ENCODE data around the gene THOP1.

Gene THOP1

DNA sequence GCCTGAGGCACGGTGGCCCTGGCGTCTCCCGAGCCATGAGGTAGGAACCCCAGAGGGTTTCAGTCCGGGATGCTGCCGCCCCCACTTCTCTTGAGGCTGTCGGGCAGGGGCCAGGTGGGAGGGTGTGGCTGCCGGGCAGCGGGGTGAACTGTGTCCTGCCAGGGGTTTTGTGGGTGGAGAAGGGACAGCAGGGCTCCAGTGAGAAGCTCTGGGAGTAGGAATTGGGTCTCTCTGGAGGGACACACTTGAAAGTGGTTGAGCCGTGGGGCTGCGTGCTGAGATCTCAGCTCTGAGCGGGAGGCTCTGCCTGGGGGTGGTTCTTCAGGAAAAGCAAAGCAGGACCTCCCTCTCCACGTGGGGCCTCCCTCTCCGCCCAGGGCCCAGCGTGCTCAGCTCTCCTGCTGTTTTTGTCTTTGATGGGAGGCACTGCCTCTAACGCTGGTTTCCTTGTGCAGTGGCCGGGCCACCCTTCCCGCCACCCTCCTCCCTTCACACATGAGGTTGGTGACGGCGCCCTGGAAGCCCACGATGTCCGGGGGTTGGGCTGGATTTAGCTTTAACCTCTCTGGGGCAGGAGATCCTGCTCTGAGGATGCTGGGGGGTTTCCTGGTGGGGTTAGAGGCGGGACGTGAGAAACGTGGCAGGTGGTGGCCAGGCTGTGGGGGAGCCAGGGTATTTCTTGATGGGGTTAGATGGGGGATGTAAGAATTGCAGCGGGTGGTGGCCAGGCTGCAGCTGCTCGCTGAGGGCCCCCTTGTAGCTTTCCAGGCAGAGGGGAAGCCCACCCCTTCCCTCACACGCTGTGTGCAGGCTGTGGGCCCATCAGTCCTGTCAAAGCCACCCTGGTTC, 19.1 kb downstream of the THOP1 start:
- DNase-seq: no peak

DNA sequence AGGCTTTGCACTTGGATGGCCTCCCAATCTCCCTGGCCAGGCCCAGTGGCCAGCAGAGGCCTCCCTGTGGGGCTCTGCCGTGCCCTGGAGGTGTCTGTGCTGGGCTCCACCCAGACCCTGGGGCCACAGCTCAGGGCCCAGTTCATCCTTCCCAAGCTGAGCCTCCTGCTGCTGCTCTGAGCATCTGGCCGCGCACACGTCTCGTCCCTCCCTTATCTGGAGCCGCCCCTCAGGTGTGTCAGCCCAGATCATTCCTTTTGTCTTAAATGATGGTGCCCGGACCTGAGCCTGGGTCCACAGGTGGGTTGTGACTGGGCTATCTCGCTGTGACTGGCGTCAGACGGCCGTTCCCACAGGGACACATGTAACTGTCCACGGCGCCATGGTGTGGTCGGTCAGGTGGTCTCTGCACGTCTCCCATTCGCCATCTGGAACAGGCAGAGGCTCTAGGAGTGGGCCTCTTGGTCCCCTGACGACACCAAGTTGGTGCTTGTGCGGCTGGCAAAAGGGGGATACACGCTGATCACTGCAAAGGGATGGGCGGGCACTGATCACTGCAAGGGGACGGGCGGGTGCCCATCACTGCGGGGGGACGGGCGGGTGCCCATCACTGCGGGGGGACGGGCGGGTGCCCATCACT, 20.1 kb downstream of the THOP1 start:
- DNase-seq: no peak

DNA sequence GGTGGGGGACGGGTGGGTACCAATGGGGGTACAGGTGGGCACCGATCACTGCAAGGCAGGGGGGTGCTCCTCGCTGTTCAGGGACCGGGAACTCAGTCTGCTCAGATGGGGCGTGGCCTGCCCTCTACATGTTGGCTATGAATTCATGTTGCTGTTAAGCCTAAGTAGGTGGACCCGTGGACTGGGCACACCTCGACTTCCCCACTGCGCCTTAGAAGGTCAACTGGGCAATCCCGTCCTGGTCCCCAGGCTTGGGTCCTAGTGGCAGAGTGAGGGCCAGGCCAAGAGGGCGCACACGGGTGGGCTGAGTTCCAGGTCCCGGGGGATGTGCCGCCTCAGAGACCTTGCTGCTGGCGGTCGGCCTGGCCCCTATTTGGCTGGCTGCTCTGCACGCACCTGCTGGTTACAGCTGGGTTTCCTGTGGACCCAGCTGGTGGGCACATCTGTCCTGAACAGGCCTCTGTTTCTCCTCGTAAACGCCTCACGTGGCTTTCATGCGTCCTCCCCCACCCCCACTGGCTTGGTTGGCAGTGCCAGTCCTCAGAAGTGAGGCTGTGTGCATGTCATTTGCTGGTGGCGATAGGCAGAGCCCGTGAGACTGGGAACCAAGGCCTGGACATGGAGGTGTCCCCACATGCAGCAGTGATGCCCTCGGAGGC, 20.8 kb downstream of the THOP1 start:
- DNase-seq: no peak

GRCh38 chr19:2806736-2807378, 21.6 kb downstream of the THOP1 start:
- no peak for DNase-seq

DNA sequence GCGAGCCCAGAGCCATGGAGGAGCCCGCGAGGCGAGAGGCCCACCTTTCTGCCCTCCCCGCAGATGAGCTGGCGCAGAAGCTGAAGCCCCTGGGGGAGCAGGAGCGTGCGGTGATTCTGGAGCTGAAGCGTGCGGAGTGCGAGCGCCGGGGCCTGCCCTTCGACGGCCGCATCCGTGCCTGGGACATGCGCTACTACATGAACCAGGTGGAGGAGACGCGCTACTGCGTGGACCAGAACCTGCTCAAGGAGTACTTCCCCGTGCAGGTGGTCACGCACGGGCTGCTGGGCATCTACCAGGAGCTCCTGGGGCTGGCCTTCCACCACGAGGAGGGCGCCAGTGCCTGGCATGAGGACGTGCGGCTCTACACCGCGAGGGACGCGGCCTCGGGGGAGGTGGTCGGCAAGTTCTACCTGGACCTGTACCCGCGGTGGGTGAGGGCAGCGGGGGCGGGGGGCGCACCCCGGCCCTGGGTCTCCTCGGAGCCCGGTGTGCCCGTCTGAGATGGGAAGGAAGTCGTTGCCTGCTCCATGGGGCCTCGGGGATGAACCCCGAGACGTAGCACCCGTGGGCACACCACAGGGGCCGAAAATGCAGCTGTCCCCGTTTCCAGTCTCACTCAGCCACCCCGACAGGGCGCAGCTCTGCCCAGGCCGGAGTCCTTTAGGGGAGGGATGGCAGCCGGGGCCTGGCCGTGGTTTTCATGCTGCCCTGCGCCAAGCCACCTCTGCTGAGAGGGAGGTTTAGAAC, 22.3 kb downstream of the THOP1 start:
- no peak for DNase-seq

- DNase-seq: no peak
These were observed 23.0 kb downstream of the THOP1 start for GRCh38 chr19:2808129-2808941.

- no peak for DNase-seq
These were observed 24.3 kb downstream of the THOP1 start for GRCh38 chr19:2809387-2810140.

DNA sequence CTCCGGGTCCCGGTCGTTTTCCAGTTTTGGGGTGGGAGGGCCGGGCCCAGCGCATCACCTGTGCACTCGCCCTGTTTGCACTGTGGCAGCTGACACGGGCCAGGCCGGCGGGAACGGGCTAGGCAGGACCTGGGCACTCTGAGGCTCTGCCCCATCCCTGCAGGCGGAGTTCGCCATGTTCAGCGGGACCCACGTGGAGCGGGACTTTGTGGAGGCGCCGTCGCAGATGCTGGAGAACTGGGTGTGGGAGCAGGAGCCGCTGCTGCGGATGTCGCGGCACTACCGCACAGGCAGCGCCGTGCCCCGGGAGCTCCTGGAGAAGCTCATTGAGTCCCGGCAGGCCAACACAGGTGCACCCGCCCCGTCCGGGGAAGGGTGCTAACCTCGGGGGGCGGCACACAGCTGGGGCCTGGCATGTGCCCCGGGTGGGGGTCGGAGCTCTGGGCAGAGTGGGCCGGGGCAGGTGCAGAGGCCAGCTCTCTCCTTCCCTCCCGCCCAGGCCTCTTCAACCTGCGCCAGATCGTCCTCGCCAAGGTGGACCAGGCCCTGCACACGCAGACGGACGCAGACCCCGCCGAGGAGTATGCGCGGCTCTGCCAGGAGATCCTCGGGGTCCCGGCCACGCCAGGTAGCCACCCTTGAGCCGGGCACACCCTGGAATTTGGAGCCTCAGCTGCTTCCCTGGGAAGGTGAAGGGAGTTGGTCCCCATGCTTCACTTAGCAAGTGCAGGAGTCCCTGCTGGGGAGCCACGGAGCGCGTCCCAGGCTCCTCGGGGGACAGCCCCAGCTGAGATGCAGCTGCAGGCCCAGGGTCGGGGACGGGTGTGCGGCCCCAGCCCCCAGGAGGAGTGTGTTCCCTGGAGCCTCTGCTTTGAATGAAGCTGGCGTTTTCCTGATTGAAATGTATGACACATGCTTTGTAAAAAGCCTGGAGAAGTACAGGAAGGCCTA, 25.1 kb downstream of the THOP1 start:
- DNase-seq: no peak

- DNase-seq: no peak
These were observed 26.0 kb downstream of the THOP1 start for GRCh38 chr19:2811221-2811722.

- DNase-seq: no peak
These were observed 26.6 kb downstream of the THOP1 start for GRCh38 chr19:2811735-2812413.

GRCh38 chr19:2812414-2813234, 27.3 kb downstream of the THOP1 start:
- DNase-seq: no peak

DNA sequence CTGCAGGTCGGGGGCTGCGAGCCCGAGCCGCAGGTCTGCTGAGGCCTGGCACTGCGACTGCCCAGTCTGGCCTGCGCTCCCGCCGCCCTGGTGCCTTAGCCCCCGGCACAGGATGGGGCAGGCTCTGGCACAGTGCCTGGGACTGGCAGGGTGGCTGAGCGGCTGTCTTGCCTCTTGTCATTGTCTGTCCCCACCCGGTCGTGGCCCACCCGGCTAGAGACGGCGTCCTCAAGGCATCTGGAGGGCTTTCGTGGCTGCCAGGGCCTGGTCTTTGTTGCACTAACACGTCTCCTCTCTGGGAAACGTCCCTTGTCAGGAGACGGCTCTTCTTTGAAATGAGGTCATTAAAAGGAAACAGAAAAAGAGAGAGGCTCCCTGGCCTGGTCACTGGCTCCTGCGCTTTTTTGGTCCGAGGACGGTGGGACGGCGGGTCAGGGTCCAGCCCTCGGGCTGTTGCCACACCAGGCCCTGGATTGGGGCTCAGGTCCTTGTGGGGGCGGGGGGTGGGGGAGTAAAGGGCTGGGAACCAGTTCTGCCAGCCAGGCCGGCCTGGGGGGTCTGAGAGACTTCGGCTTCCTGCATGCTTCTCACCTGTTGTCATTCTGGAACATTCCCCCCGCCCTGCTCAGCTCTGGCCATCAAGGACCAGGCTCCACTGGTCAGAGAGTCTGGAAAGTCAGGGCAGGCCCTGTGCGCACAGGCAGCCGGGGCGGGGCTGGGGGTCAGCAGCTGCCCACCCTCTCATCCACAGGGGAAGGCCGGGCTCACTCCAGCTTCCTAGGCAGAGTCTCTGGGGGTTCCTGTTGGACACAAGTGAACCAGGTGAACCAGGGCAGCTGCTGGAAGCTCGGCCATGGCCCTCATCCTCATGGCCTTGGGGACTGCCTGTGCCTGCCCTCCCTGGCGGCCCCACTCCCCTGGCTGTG, 28.2 kb downstream of the THOP1 start:
- DNase-seq: no peak

GRCh38 chr19:2814426-2814825, 29.1 kb downstream of the THOP1 start:
- no peak for DNase-seq

DNA sequence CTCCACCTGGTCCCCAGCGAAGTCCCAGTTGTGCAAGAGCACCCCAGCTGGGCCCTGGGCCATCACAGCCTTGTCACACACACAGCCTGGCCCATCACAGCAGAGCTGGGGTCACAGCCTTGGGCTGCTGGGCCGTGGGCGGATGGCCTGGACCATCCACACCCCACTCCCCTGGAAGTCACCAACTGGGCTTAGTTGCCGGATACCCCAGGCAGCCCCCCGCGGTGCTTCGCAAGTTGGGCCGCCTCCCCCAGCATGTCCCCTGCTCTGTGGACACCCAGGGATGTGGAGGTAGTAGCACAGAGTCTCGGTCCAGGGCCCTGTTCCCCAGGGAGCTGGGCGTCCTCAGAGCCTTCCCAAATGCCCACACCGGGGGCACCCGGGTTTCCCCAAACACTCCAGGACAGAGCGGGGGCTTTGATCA, 29.9 kb downstream of the THOP1 start:
- DNase-seq: no peak

DNA sequence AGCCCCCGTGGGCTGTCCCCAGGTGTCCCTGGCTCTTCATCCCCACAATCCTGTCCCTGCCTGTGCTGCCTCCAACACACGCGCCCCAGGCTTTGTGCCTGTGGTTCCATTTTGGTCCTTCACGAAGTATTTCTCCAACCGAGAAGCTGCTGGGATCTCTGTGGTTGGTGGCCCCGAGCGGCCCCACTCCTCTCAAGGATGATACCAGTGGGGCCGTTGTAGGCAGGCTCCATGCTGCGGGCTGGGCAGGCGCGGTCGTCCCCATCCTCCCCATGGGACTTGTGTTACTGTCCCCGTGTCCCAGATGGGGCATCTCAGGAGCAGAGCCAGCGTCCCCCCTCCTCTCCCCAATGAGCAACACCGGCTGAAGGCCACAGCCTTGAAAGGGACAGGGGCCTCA, 30.6 kb downstream of the THOP1 start:
- DNase-seq: no peak

DNA sequence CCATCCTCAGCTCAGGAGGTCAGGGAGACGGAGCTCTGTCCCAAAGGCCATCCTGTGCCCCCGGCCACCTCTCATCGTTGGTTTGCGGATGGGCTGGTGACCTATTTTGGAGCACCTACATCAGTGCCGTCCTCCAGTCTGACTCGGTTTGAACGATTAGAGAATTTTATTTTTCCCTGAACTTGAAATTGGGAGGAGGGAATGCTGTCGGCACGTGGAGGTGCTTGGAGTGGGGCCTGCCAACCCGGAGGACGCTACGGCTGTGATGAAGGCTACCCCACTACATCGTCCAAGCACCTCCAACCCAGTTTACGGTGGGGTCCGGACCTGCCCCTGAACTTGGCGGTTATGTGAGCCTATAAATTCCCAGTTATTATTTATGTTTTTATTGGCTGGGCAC, 31.3 kb downstream of the THOP1 start:
- DNase-seq: no peak

All from NCI-H510A treated with DMSO at 0.1 percent for 48 hours (cell line).